Right renal pelvis (tissue), 4 donors: ENCODE data around the gene GTF2H3. TPM values are rescaled to one million over a fixed set of nuclear protein-coding genes. Genes with fewer than 3 reads are reported as not detected.

Experiments used
- DNase-seq, 4 donors: peaks; one replicate each; pipeline ENCODE4 v3.0.0-alpha.2; 2013; ENCODE audit warnings: low read depth in 4 of 4, low spot score in 3 of 4, missing footprints in 1 of 4
- polyA plus RNA-seq, 4 donors: library from polyadenylated mRNA; unstranded; fragments of 120-200 nt; gene quantifications; one replicate each; pipeline ENCODE4 v1.2.1, GENCODE V29; 2013; ENCODE audit not compliant: insufficient read length in 4 of 4

GTF2H3 gene
- polyA plus RNA-seq, 4 donors: 28.4 to 39.6 (median 37.8) TPM

DNA sequence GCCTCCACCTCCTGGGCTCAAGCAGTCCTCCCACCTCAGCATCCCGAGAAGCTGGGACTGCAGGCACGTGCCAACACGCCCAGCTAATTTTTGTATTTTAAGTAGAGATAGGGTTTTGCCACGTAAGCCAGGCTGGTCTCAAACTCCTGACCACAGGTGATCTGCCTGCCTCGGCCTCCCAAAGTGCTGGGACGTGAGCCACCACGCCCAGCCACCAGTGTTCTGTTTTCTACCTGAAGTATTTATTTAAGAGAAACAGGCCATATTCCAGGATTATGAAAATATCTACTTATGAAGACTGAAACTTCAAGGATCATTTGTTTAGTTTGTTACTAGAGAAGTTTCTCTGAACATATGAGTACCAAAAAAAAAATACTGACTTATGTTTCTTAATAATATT lies 10.3 kb downstream of the GTF2H3 start:
- DNase-seq: no peak

DNA sequence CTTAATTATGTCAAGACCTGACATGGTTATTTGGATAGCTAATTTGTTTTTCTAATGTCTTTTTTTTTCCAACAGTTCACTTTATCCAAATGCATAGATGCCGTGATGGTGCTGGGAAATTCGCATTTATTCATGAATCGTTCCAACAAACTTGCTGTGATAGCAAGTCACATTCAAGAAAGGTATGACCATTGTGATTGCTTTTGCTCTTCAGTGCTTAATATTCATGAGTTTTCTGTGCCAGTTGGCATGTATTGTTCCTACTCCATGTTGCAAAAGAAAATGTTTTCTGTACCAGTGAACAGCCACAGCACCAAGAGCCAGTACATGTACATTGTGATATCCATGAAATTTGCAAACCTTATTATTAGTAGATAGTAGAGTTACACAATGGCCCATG lies 11.8 kb downstream of the GTF2H3 start:
- DNase-seq: no peak

DNA sequence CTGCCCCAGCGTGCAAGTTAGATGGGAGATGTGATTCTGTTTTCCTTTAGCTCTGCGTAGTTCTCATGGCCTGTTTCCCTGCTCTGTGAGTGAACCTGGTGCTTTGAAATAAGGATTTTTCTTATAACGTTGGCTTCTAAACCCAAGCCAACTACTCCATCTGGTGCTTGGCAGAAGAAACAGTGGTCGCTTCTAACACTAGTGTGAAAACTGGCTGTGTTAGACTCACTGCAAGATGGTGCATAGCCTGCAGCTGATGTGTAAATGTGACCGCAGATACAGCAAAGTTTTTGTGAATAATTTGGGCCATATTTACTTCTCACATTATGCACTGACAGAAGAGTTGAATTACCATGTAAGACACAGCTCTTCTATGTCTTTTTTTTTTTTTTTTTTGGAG lies 12.2 kb downstream of the GTF2H3 start:
- DNase-seq: no peak

DNA sequence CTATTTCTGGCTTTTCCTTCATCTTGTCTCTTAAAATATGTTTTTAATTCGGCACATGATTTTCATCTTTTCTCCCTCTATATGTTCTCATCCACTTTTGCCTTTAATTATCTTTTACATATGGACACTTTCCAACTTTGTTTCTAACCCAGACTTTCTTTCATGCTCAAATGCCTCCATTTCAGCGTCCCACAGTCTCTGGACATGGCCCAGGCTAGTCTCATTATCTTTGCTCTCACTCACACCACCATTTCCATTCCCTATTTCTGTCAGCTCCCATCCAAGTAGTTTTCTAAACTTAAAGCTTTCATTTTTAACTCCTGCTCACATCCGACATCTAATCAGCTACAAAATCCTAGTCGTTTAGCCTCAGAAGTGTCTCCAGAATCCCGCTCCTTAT lies 14.8 kb downstream of the GTF2H3 start:
- no peak for DNase-seq

DNA sequence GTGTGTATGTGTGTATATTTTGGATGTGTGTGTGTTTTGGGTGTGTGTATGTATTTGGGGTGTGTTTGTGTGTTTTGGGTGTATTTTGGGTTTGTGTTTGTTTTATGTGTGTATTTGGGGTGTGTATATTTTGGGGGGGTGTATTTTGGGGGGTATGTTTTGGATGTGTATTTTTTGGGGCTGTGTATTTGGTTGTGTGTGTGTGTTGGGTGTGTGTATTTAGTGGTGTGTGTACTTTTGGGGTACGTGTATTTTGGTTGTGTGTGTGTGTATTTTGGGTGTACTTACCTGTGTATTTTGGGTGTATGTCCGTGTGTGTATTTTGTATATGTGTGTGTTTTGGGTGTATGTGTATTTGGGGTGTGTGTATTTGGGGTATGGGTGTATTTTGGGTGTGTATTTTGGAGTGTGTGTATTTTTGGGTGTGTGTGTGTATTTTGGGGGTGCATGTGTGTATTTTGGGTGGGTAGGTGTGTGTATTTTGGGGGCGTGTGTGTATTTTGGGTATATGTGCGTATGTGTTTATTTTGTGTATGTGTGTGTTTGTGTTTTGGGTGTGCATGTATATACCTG lies 20.6 kb downstream of the GTF2H3 start:
- DNase-seq: no peak

DNA sequence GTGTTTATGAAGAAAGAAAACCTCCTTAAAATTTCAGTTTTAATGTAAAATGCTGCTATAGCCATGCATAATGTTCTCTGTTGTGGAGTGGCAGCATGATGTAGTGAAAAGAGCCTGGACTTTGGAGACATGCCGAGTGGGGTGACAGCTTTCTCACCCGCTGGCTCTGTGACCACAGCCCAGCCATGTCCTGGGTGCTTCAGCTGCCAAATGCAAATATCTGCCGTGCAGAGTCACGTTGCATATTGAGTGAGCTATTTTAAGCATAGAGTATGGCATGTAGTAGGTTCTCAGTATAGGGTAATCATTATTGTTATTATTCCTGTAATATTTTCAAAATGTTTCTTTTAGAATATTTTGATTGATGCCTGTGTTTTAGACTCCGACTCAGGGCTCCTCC lies 21.8 kb downstream of the GTF2H3 start:
- no peak for DNase-seq

DNA sequence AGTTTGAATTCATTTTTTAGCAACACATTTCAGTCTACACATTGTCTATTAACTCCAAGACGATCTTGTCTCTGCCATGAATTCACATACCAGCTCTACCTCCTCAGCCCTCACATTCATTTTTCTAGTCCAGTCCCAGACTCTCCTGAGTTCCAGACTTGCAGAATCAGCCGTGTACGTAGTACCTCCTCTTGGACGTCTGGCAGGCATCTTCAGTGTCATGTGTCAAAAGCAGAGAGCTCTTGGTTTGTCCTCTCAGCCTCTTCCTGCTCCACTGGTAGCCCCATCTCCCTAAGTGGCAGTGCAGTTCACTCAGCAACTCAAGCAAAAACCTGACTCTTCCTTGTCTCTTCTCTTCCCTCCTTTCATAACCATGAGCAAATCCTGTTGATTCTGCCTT lies 22.8 kb downstream of the GTF2H3 start:
- no peak for DNase-seq

DNA sequence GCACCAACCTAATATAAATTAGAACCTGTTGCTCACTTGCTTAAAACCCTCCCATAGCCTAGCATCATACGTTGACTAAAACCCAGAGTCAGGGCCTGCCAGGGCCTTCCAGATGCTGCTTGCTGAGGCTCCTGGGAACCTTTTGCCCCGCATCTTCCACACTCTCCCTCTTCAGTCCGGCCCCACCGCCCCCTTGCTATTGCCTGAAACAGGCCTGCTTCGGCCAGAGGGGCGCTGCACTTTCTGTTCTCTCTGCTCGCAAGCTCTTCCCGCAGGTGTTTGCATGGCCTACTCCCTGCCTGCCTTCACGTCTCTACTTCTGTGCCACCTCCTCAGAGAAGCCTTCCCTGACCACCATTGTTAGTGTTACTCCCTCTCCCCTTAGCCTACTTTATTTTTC lies 23.6 kb downstream of the GTF2H3 start:
- DNase-seq: no peak

DNA sequence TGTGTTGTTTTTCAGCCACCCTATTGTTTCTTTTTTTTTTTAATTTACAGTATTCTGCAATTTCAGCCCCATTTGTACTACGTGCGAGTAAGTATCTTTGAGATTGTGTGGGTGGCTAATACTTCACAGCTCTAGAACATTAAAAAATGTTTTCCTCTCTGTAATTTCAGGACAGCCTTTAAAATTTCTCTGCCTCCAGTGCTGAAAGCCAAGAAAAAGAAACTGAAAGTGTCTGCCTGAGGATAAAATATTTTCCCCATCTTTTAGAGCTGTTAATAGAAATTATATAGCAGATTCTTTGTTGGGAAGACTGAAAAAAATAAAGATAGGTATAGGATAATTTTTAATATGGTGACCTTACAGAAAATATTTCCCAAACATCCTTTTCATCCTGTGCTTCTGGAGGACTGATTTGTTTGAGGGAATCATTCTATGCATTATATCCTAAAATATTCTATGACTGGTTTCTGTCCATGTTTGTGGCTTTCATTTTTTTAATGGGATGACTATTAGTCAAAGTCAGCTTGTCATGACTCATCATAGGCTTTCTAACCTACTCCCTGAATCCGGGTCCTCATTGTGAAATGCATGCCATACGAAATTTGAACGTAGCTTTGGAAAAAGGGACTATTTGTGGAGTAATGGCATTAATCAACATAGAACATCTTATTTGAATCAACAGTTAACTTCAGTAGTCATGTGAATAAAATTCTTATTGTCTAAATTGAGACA lies 26.5 kb downstream of the GTF2H3 start:
- no peak for DNase-seq

DNA sequence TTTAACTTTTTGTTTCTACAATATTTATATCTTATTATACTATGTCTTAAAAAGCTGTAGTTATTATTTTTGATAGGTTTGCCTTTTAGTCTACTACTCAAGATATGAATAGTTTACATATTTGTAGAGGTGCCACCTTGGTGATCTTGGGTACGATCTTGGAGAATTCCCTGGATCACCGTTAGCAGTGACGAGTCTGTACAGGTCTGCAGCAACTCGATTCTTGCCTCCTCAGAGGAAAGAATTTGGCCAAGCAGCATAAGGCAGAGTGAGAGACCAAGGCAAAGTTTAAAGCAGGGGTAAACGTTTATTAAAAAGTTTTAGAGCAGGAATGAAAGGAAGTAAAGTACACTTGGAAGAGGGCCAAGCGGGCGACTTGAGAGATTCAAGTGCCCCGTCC lies 34.1 kb downstream of the GTF2H3 start:
- DNase-seq: no peak

DNA sequence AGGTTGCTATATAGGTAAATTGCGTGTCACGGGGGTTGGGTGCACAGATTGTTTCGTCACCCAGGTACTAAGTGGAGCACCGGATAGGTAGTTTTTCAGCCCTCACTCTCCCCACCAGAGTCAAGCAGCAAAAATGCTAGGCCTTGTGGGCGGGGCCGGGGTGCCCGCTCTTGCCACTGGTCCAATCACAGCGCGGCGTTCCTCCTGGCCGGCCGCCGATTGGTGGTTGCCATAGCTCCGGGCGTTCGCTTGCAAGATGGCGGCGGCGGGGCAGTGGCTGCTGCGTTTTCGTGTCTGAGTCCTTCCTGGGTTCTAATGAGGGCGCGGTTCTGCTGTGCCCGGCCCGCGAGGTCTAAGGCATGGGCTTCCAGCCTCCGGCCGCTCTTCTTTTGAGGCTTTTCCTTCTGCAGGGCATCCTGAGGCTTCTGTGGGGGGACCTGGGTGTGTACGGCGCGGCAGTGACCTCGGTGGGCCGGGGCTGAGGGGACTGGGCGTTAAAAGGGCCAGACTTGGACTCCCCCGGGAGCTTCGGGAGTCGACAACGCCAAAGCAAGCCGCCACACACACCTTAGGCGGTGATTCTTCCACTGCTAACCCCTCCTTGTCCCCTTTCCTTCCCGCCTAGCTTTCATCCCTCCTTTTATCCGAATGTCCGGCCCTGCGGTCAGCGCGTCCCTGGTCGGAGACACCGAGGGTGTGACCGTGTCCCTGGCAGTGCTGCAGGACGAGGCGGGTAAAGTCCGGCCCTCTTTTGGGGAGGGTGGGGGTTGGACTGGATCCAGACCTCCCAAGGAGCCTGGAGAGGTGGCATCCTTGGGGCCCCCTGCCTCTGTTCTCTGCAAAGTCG lies 37.5 kb downstream of the GTF2H3 start, which contains the start of gene TCTN2:
TSS of gene TCTN2 (plus strand) at position 232 of the 847 bp plus-strand sequence. CDS start at position 360, 128 bp downstream.
- DNase-seq: peak; percentile 67 to 74 (median 71)

DNA sequence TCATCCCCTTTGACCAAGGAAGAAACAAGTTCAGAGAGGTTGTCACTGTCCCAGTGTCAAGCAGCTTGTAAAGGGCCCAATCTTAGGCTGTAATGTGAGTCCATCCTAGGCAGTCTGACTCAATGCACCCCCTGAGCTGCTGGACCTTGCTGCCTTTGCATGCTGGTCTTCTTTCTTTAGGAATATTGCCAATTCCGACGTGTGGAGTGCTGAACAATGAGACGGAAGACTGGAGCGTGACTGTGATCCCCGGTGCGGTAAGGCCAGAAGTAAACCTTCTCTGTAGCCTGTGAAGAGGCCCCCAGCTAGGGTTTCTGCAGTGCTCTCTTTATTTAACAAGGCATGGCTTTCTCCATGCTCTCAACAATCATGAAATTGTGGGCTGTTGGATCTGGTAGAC lies 38.2 kb downstream of the GTF2H3 start:
- no peak for DNase-seq

DNA sequence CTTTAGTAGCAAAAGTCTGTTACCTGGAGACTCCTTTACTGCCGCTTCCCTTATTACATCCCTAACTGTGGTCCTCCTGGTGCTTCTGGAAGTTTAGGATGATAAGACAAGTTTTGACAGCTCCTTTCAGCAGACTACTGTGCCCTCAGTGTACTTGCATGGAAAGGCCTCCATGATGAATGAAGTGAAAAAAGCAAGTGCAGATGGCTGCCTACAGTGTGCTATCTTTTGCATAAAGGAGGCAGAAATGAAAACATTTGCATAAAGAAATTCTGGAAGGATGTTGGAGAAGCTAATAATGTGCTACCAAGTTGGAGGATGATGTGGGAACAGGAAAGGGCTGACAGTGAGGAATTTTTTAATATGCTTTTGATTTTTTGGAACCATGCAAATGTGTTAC lies 41.8 kb downstream of the GTF2H3 start:
- DNase-seq: no peak

DNA sequence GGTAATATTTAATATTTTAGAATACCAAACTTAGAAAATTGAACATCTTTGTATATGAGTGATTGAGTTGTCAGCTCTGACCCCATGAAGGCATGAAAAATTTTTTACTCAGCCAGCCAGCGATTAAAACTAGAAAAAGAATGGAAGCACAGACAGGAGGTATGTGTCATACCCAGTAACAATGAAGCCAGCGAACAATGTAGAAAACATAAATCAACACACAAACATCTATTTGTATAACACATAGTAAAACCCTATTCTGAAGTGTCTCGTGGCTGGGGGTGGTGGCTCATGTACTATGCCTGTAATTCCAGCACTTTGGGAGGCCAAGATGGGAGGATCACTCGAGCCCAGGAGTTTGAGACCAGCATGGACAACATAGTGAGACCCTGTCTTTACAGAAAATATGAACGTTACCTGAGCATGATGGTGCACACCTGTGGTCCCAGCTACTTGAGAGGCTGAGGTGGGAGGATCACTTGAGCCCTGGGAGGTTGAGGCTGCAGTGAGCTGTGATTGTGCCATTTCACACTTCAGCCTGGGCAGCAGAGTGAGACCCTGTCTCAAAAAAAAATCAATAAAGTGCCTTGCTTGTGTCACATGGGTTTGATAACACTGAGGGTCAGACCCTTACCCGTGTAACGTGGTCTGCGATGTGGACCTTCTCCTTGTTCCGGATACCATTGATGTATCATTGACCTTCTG lies 43.1 kb downstream of the GTF2H3 start:
- DNase-seq: no peak

DNA sequence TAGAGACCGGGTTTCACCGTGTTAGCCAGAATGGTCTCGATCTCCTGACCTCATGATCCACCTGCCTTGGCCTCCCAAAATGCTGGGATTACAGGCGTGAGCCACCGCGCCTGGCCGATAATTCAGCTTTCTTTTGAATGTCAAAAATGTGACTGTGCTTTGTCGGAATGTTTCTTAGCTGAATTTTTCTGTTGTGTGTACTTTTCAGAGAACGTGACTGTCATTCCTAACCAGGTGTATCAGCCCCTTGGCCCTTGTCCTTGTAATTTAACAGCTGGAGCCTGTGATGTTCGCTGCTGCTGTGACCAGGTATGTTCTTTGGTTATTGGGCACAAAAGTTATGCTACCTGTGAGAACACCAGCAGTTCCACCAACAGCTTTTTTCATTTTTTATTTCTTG lies 45.4 kb downstream of the GTF2H3 start:
- no peak for DNase-seq

DNA sequence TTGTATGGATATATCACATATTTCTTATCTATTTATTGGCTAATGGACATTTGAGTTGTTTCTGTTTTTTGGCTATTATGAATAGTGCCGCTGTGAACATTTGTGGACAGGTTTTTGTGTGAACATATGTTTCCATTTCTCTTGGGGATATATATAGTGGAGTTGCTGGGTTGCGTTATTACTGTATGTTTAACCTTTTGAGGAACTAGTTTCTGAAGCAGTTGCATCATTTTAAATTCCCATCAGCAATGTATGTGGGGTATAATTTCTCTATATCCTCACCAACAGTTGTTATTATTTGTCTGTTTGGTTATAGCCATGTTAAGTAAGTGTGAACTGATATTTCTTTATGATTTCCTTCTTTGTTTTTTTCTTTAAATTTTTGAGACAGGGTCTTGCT lies 48.0 kb downstream of the GTF2H3 start:
- DNase-seq: no peak

DNA sequence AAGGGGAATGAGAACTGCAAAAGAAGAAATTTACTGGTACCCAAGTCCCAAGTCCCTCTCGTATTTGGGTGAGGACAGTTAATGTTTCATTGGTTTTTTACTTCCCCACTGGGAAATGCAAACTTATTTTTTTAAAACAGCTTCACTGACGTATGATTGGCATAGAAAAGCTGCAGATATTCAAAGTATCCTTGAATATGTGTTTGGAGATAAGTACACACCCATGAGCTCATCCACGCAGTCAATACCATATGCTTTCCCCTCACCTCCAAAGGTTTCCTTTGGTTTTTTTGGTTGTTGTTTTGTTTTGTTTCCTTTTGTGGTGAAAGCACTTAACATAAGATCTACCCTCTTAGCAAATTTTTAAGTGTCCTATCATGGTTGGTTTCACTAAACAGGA lies 50.3 kb downstream of the GTF2H3 start:
- DNase-seq: no peak

DNA sequence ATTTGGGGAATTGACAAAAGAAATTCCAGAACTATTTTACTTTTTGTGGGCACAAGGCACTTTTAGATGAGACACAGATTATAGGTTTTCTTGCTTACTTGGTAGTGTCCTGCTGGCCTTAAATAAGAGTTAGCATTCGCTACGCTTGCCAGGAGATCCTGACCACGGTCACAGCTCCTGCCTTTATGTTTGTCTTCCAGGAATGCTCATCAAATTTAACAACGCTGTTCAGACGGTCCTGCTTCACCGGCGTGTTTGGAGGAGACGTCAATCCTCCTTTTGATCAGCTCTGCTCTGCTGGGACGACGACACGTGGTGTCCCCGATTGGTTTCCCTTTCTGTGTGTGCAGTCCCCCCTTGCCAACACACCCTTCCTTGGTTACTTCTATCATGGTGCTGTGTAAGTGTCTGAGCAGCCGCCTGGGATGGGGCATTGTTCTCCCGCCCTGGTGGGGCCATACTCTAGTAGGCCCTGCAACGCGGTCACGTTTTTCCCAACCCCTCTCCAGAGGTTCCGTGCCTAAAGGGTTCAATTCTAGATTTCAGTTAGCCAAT lies 53.1 kb downstream of the GTF2H3 start:
- no peak for DNase-seq

DNA sequence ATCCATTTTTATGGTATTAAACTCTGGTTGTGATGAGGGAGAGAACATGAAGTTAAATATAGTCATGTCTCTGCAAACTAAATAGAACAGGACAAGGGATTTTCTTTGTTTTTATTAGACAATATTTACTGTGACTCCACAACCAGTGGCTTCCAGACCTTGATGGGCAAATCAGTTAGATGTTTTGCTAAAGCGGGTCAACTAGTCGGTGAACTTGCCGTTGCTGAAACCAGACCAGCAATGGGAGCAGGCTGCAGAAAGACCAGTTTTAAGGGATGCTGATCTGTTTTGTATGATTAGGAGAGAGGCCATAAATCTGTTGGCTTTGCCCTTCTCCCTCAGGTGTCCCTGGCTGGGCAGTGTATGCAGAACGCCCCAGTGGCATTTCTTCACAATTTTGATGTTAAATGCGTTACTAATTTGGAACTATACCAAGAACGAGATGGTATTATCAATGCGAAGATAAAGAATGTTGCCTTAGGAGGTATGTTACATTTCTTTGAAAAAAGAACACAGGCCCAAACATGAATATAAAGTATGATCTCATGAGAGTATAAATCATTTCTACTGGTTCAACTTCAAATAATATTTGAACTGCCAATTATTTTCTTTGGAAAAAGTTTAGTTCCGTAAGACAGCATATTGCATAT lies 56.7 kb downstream of the GTF2H3 start:
- no peak for DNase-seq

DNA sequence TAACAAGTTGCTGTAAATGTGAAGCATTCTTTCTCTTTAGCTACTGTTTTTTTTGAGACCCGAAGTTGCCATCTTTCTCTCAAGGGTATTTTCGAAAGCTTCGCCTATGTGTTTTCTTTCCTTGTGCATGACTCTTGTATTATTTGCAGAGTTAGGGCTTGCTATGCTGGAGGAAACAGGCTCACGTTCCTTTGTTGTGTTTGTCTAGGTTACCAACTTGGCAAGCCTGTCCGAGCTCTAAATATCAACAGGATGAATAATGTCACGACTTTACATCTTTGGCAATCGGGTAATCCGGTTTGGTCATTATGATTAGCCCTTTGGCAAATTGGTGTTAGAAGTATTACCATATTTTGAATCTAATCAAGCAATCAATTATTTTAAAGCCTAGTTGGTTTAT lies 62.6 kb downstream of the GTF2H3 start:
- DNase-seq: no peak
